H9 (cell line): ENCODE data around the gene ANKRD22. TPM values are rescaled to one million over a fixed set of nuclear protein-coding genes. Genes with fewer than 3 reads are reported as not detected.

Experiments
- DNase-seq: peaks from one replicate; pipeline ENCODE4 v3.0.0-alpha.2; 2017
- H2AFZ ChIP-seq: one replicate; pipeline ENCODE4 v1.6.1; 2013; ENCODE audit warnings: mild to moderate bottlenecking, low read length, control low read depth, moderate library complexity
- H2AK5ac ChIP-seq: 2 replicates; pipeline ENCODE4 v1.6.1; 2013; ENCODE audit warnings: low read length, control low read depth, mixed read lengths; ENCODE audit not compliant: insufficient read length
- H2BK120ac ChIP-seq: one replicate; pipeline ENCODE4 v1.6.1; 2013; ENCODE audit warnings: low read depth, mild to moderate bottlenecking, low read length, control low read depth, inconsistent platforms; ENCODE audit not compliant: poor library complexity, severe bottlenecking
- H2BK12ac ChIP-seq: 2 replicates; pipeline ENCODE4 v1.6.1; 2013; ENCODE audit warnings: low read length, control low read depth, mixed read lengths, low read depth; ENCODE audit not compliant: insufficient read length
- H2BK15ac ChIP-seq: 2 replicates; pipeline ENCODE4 v1.6.1; 2013; ENCODE audit warnings: low read depth, low read length, control low read depth
- H2BK20ac ChIP-seq: one replicate; pipeline ENCODE4 v1.6.1; 2013; ENCODE audit warnings: low read depth, mild to moderate bottlenecking, low read length, control low read depth, inconsistent platforms; ENCODE audit not compliant: poor library complexity, severe bottlenecking
- H2BK5ac ChIP-seq: 2 replicates; pipeline ENCODE4 v1.6.1; 2013; ENCODE audit warnings: low read length, control low read depth, mixed read lengths; ENCODE audit not compliant: insufficient read length
- H3K14ac ChIP-seq: 2 replicates; pipeline ENCODE4 v1.6.1; 2013; ENCODE audit warnings: low read length, control low read depth; ENCODE audit not compliant: insufficient read depth
- H3K18ac ChIP-seq: 2 replicates; pipeline ENCODE4 v1.6.1; 2013; ENCODE audit warnings: low read depth, mild to moderate bottlenecking, mixed read lengths, low read length, control low read depth; ENCODE audit not compliant: insufficient read length
- H3K23ac ChIP-seq: 2 replicates; pipeline ENCODE4 v1.6.1; 2013; ENCODE audit warnings: low read length, control low read depth, mixed read lengths, low read depth; ENCODE audit not compliant: insufficient read length
- H3K23me2 ChIP-seq: 2 replicates; pipeline ENCODE4 v1.6.1; 2013; ENCODE audit warnings: low read depth, mild to moderate bottlenecking, mixed read lengths, low read length, control low read depth; ENCODE audit not compliant: insufficient read length, poor library complexity, severe bottlenecking
- H3K27ac ChIP-seq: 2 replicates; pipeline ENCODE4 v1.5.1; 2013; ENCODE audit warnings: low read length, control low read depth, mixed read lengths, low read depth; ENCODE audit not compliant: insufficient read length
- H3K27me3 ChIP-seq: 2 replicates; pipeline ENCODE4 v1.6.1; 2013; ENCODE audit warnings: low read length, control low read depth, inconsistent platforms; ENCODE audit not compliant: insufficient read depth
- H3K4ac ChIP-seq: 2 replicates; pipeline ENCODE4 v1.6.1; 2013; ENCODE audit warnings: low read depth, mild to moderate bottlenecking, control low read depth, inconsistent platforms, low read length, moderate library complexity
- H3K4me1 ChIP-seq: 2 replicates; pipeline ENCODE4 v1.6.1; 2013; ENCODE audit warnings: low read length, control low read depth, inconsistent platforms; ENCODE audit not compliant: insufficient read depth
- H3K4me2 ChIP-seq: 2 replicates; pipeline ENCODE4 v1.6.1; 2013; ENCODE audit warnings: low read length, control low read depth, mixed read lengths; ENCODE audit not compliant: insufficient read length, insufficient read depth
- H3K56ac ChIP-seq: 2 replicates; pipeline ENCODE4 v1.6.1; 2013; ENCODE audit warnings: low read depth, mild to moderate bottlenecking, mixed read lengths, low read length, control low read depth; ENCODE audit not compliant: insufficient read length
- H3K79me1 ChIP-seq: 2 replicates; pipeline ENCODE4 v1.6.1; 2013; ENCODE audit warnings: low read depth, mild to moderate bottlenecking, moderate library complexity, low read length, control low read depth, inconsistent platforms; ENCODE audit not compliant: insufficient read depth, poor library complexity, severe bottlenecking
- H3K79me2 ChIP-seq: 2 replicates; pipeline ENCODE4 v1.6.1; 2013; ENCODE audit warnings: low read length, control low read depth, inconsistent platforms; ENCODE audit not compliant: insufficient read depth
- H3K9ac ChIP-seq: 2 replicates; pipeline ENCODE4 v1.6.1; 2013; ENCODE audit warnings: low read length, control low read depth, mixed read lengths; ENCODE audit not compliant: insufficient read length; ENCODE audit errors: extremely low read depth
- H3K9me3 ChIP-seq: one replicate; pipeline ENCODE4 v1.6.1; 2013; ENCODE audit warnings: low read depth, low read length, inconsistent platforms; ENCODE audit not compliant: control insufficient read depth
- H3T11ph ChIP-seq: one replicate; pipeline ENCODE4 v1.6.1; 2013; ENCODE audit warnings: mild to moderate bottlenecking, low read length, control low read depth, inconsistent platforms
- H4K20me1 ChIP-seq: one replicate; pipeline ENCODE4 v1.6.1; 2013; ENCODE audit not compliant: control insufficient read depth, insufficient read length, insufficient read depth
- H4K5ac ChIP-seq: 2 replicates; pipeline ENCODE4 v1.6.1; 2013; ENCODE audit warnings: low read depth, mild to moderate bottlenecking, mixed read lengths, low read length, control low read depth; ENCODE audit not compliant: insufficient read length
- H4K8ac ChIP-seq: replicated peaks from 2 replicates; pipeline ENCODE4 v1.6.1; 2013; ENCODE audit warnings: low read length, control low read depth, mixed read lengths, low read depth; ENCODE audit not compliant: insufficient read length
- H4K91ac ChIP-seq: 2 replicates; pipeline ENCODE4 v1.6.1; 2013; ENCODE audit warnings: low read depth, mild to moderate bottlenecking, moderate library complexity, mixed read lengths, low read length, control low read depth; ENCODE audit not compliant: insufficient read length
- H3K27ac Mint-ChIP-seq, 3 experiments: 2 replicates in 2 of 3; 3 replicates in 1 of 3; pipeline ENCODE4 v1.8.0; 2020 to 2021; ENCODE audit warnings: mixed read lengths in 3 of 3, mild to moderate bottlenecking in 1 of 3, moderate library complexity in 1 of 3
- H3K27me3 Mint-ChIP-seq: 2 replicates; pipeline ENCODE4 v1.8.0; 2021; ENCODE audit warnings: low read depth, mild to moderate bottlenecking, moderate library complexity, mixed read lengths
- H3K36me3 Mint-ChIP-seq, 3 experiments: 2 replicates in 2 of 3; 3 replicates in 1 of 3; pipeline ENCODE4 v1.8.0; 2020 to 2021; ENCODE audit warnings: low read depth in 3 of 3, mixed read lengths in 3 of 3; ENCODE audit not compliant: insufficient read depth in 1 of 3
- H3K4me1 Mint-ChIP-seq, 2 experiments: 2 replicates each; pipeline ENCODE4 v1.8.0; 2020; ENCODE audit warnings: mixed read lengths in 2 of 2
- H3K4me3 Mint-ChIP-seq, 2 experiments: 2 replicates in 1 of 2; 3 replicates in 1 of 2; pipeline ENCODE4 v1.8.0; 2020 to 2021; ENCODE audit warnings: mild to moderate bottlenecking in 2 of 2, mixed read lengths in 2 of 2, moderate library complexity in 1 of 2
- H3K9me3 Mint-ChIP-seq, 2 experiments: 2 replicates in 1 of 2; 3 replicates in 1 of 2; pipeline ENCODE4 v1.8.0; 2020; ENCODE audit warnings: mild to moderate bottlenecking in 2 of 2, mixed read lengths in 2 of 2, moderate library complexity in 1 of 2
- CTCF ChIP-seq: fragments of 200-600 bp; sonication (generic); conservative IDR thresholded peaks from 3 replicates; pipeline ENCODE4 v1.8.0; 2021; ENCODE audit warnings: antibody characterized with exemption, mild to moderate bottlenecking
- WGBS: extraction: QIAGEN DNeasy Blood & Tissue Kit; methylation state at CpG from one replicate; pipeline ENCODE4 v1.1.7; 2013; ENCODE audit warnings: missing lambda C conversion rate, low lambda C conversion rate, mixed read lengths; ENCODE audit not compliant: insufficient read length; ENCODE audit errors: extremely low coverage; 5-methylcytosine and 5-hydroxymethylcytosine counted together
- total RNA-seq: library from RNA; stranded (reverse); gene quantifications from 2 replicates; pipeline ENCODE4 v1.2.1, GENCODE V29; 2021

The ANKRD22 gene
- total RNA-seq, 1 experiment from 2014 or later = not detected

GRCh38 chr10:88803641-88804040 is 48.0 kb downstream of the ANKRD22 start:
- Histone ChIP-seq H2BK12ac (no peak overlapping the region), H4K8ac (no peak overlapping the region), H3K9ac (no peak overlapping the region), H3K79me1 (no peaks in the 10 kb centered on the region), H2BK120ac (no peak overlapping the region), H3K23ac (no peak overlapping the region), H3K4me2 (no peak overlapping the region), H4K20me1 (no peaks in the 10 kb centered on the region), H3K27ac (no peak overlapping the region), H2BK15ac (no peak overlapping the region), H3K4me1 (0 out of 2 replicates have a peak, but pooled peaks cover 2% of the 10 kb centered on the region), H4K5ac (no peak overlapping the region), H3K27me3 (no peaks in the 10 kb centered on the region), H4K91ac (no peak overlapping the region), H3K9me3 (no peaks in the 10 kb centered on the region), H3K14ac (no peak overlapping the region), H3K56ac (no peak overlapping the region), H2BK20ac (no peak overlapping the region), H3K23me2 (no peaks in the 10 kb centered on the region), H2AK5ac (no peak overlapping the region), H3T11ph (no peak overlapping the region), H3K18ac (no peak overlapping the region), H2BK5ac (no peak overlapping the region), H3K4ac (no peak overlapping the region), H2AFZ (no peak overlapping the region), H3K79me2 (no peaks in the 10 kb centered on the region)
- Mint-ChIP-seq H3K27ac (no peak overlapping the region), H3K9me3 (no peaks in the 10 kb centered on the region), H3K4me1 (peaks cover 8 to 14% of the 10 kb centered on the region in 2 experiments), H3K36me3 (no peaks in the 10 kb centered on the region), H3K27me3 (peaks cover 7% of the 10 kb centered on the region), H3K4me3 (no peak overlapping the region)
- WGBS = no CpG with 5 or more reads among the region's 2 CpGs
- DNase-seq = no peak
- TF ChIP-seq CTCF = no peak
